Measurements from ENCODE around the gene ASB1.

DNA sequence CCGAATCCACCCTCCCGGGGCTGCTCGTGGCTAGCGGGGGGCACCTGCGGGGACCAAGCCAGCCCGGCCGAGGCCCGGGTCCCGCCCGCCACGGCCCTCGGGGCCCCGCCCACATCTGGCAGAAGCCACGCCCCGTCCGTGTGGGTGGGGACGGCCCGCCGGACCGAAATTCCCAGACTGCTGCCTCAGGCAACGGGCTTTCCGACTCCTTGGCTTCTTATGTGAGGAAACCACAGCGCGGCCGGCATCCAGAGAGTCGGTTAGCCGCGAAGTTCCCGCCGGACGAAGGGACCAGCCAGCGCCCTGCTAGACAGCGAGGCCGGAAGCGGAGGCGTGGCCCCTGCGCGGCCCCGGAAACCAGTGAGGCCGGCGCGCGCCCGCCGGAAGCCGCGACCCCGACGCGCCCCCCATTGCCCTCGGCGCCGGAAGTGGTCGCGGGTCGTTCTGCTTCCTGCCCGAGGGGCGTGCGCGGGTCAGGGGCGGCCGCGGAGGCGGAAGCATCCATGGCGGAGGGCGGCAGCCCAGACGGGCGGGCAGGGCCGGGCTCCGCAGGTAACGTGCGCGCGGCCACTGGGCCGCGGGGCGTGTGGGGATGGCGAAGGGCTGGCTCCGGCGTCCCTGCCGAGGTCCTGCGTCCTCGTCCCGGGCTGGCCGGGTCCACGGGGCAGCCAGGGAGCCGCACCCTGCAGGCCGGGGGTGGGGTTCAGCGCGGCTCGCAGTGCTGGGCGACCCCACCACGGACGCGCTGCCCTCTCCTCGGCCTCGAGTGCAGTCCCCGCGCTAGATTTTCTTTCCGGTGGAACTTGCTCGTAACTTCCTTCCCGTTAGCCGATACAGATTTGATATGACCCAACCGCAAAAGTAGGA is at the start of gene ASB1:
- TF ChIP-seq, protein P1, sequence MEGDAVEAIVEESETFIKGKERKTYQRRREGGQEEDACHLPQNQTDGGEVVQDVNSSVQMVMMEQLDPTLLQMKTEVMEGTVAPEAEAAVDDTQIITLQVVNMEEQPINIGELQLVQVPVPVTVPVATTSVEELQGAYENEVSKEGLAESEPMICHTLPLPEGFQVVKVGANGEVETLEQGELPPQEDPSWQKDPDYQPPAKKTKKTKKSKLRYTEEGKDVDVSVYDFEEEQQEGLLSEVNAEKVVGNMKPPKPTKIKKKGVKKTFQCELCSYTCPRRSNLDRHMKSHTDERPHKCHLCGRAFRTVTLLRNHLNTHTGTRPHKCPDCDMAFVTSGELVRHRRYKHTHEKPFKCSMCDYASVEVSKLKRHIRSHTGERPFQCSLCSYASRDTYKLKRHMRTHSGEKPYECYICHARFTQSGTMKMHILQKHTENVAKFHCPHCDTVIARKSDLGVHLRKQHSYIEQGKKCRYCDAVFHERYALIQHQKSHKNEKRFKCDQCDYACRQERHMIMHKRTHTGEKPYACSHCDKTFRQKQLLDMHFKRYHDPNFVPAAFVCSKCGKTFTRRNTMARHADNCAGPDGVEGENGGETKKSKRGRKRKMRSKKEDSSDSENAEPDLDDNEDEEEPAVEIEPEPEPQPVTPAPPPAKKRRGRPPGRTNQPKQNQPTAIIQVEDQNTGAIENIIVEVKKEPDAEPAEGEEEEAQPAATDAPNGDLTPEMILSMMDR (conservative IDR thresholded peaks at IDR 0.05 in 1 of 2, IDR thresholded peaks at IDR 0.05 in 1 of 2; ENCODE audit: low read depth in 1 of 2, low read length in 2 of 2) = no peak
- no peak for TF ChIP-seq EZH2 (IDR thresholded peaks at IDR 0.05; ENCODE audit: low read length, missing control alignments)
